ENCODE results near the gene SNAP29. TPM values are rescaled to one million over a fixed set of nuclear protein-coding genes. Genes with fewer than 3 reads are reported as not detected.

The SNAP29 gene
- total and polyA plus RNA-seq, 2 experiments from 2014 or later = 8.2 to 22.9 TPM

- no peak overlapping the region for H3K27ac ChIP-seq (ENCODE audit: low read depth)
- H3K27me3 ChIP-seq (ENCODE audit: insufficient read depth) = no peaks in the 10 kb centered on the region
- no peak overlapping the region for H3K4me3 ChIP-seq
- peaks cover 8% of the 10 kb centered on the region for H3K27me3 Mint-ChIP-seq (ENCODE audit: insufficient read depth, low read depth, poor library complexity)
- H3K9me2 ChIP-seq (ENCODE audit: insufficient read depth) = no peaks in the 10 kb centered on the region
- no peak overlapping the region for H3K27ac Mint-ChIP-seq
- ATAC-seq (no peak), DNase-seq (ENCODE audit: low spot score) (no peak)
- H4K20me1 ChIP-seq (replicated peaks; ENCODE audit: insufficient read depth) = no peaks in the 10 kb centered on the region
- H3K9me3 Mint-ChIP-seq = no peaks in the 10 kb centered on the region
- H3K79me2 ChIP-seq (replicated peaks; ENCODE audit: insufficient read depth) = peaks cover 2% of the 10 kb centered on the region
- H3K4me1 Mint-ChIP-seq = peaks cover 6% of the 10 kb centered on the region; the same call in 1 of the 3 replicates
- no peaks in the 10 kb centered on the region for H3K36me3 ChIP-seq (ENCODE audit: insufficient read depth)
- no peak overlapping the region for H3K4me2 ChIP-seq
- peaks cover 4% of the 10 kb centered on the region; the same call in 1 of the 2 replicates for H3F3A ChIP-seq (replicated peaks; ENCODE audit: low read depth)
- no peak overlapping the region for H3K4me3 Mint-ChIP-seq
- H3K4me1 ChIP-seq (ENCODE audit: insufficient read depth) = peaks cover 6% of the 10 kb centered on the region; the same call in 1 of the 2 replicates
- H2AFZ ChIP-seq = no peak overlapping the region
- no peak for TF ChIP-seq CREB1 (CRISPR knock-in tag; IDR thresholded peaks at IDR 0.05; ENCODE audit: low read depth)
- no peak for TF ChIP-seq EZH2 (IDR thresholded peaks at IDR 0.05; ENCODE audit: low read depth, unreplicated experiment)
- TF ChIP-seq, protein P1, sequence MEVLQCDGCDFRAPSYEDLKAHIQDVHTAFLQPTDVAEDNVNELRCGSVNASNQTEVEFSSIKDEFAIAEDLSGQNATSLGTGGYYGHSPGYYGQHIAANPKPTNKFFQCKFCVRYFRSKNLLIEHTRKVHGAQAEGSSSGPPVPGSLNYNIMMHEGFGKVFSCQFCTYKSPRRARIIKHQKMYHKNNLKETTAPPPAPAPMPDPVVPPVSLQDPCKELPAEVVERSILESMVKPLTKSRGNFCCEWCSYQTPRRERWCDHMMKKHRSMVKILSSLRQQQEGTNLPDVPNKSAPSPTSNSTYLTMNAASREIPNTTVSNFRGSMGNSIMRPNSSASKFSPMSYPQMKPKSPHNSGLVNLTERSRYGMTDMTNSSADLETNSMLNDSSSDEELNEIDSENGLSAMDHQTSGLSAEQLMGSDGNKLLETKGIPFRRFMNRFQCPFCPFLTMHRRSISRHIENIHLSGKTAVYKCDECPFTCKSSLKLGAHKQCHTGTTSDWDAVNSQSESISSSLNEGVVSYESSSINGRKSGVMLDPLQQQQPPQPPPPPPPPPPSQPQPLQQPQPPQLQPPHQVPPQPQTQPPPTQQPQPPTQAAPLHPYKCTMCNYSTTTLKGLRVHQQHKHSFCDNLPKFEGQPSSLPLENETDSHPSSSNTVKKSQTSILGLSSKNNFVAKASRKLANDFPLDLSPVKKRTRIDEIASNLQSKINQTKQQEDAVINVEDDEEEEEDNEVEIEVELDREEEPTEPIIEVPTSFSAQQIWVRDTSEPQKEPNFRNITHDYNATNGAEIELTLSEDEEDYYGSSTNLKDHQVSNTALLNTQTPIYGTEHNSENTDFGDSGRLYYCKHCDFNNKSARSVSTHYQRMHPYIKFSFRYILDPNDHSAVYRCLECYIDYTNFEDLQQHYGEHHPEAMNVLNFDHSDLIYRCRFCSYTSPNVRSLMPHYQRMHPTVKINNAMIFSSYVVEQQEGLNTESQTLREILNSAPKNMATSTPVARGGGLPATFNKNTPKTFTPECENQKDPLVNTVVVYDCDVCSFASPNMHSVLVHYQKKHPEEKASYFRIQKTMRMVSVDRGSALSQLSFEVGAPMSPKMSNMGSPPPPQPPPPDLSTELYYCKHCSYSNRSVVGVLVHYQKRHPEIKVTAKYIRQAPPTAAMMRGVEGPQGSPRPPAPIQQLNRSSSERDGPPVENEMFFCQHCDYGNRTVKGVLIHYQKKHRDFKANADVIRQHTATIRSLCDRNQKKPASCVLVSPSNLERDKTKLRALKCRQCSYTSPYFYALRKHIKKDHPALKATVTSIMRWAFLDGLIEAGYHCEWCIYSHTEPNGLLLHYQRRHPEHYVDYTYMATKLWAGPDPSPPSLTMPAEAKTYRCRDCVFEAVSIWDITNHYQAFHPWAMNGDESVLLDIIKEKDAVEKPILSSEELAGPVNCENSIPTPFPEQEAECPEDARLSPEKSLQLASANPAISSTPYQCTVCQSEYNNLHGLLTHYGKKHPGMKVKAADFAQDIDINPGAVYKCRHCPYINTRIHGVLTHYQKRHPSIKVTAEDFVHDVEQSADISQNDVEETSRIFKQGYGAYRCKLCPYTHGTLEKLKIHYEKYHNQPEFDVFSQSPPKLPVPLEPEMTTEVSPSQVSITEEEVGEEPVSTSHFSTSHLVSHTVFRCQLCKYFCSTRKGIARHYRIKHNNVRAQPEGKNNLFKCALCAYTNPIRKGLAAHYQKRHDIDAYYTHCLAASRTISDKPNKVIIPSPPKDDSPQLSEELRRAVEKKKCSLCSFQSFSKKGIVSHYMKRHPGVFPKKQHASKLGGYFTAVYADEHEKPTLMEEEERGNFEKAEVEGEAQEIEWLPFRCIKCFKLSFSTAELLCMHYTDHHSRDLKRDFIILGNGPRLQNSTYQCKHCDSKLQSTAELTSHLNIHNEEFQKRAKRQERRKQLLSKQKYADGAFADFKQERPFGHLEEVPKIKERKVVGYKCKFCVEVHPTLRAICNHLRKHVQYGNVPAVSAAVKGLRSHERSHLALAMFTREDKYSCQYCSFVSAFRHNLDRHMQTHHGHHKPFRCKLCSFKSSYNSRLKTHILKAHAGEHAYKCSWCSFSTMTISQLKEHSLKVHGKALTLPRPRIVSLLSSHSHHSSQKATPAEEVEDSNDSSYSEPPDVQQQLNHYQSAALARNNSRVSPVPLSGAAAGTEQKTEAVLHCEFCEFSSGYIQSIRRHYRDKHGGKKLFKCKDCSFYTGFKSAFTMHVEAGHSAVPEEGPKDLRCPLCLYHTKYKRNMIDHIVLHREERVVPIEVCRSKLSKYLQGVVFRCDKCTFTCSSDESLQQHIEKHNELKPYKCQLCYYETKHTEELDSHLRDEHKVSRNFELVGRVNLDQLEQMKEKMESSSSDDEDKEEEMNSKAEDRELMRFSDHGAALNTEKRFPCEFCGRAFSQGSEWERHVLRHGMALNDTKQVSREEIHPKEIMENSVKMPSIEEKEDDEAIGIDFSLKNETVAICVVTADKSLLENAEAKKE (CRISPR knock-in tag; IDR thresholded peaks at IDR 0.05) = no peak
- TF ChIP-seq EZH2phosphoT487 (IDR thresholded peaks at IDR 0.05; ENCODE audit: unreplicated experiment) = no peak
- TF ChIP-seq JUNB (IDR thresholded peaks at IDR 0.05; ENCODE audit: unreplicated experiment) = no peak
- no peak for TF ChIP-seq ZNF331 (CRISPR knock-in tag; IDR thresholded peaks at IDR 0.05; ENCODE audit: low read depth)
- TF ChIP-seq REST (IDR thresholded peaks at IDR 0.05; ENCODE audit: unreplicated experiment) = no peak
- TF ChIP-seq STAT1 (IDR thresholded peaks at IDR 0.05; ENCODE audit: unreplicated experiment) = no peak
- no peak for TF ChIP-seq POLR2AphosphoS5 (IDR thresholded peaks at IDR 0.05; ENCODE audit: low read depth)
- TF ChIP-seq, protein P2, sequence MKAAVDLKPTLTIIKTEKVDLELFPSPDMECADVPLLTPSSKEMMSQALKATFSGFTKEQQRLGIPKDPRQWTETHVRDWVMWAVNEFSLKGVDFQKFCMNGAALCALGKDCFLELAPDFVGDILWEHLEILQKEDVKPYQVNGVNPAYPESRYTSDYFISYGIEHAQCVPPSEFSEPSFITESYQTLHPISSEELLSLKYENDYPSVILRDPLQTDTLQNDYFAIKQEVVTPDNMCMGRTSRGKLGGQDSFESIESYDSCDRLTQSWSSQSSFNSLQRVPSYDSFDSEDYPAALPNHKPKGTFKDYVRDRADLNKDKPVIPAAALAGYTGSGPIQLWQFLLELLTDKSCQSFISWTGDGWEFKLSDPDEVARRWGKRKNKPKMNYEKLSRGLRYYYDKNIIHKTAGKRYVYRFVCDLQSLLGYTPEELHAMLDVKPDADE (IDR thresholded peaks at IDR 0.05) = no peak
- TF ChIP-seq CTCF (conservative IDR thresholded peaks at IDR 0.05; ENCODE audit: low read depth in 2 of 2) = no peak
- no peak for TF ChIP-seq NANOG (IDR thresholded peaks at IDR 0.05; ENCODE audit: borderline replicate concordance)
- TF ChIP-seq ZNF114 (CRISPR knock-in tag; IDR thresholded peaks at IDR 0.05) = no peak
- no peaks in the 10 kb centered on the region for H3K36me3 Mint-ChIP-seq (ENCODE audit: low read depth)
Measured at GRCh38 chr22:20912494-20912893, 53.7 kb downstream of the SNAP29 start.

All from GM23338 (cell line).